Measurements from ENCODE around the gene SSPN. TPM values are rescaled to one million over a fixed set of nuclear protein-coding genes. Genes with fewer than 3 reads are reported as not detected.

SSPN gene
- total RNA-seq, 2 donors from 2014 or later = 1.3 to 3.7 TPM

GRCh38 chr12:26214121-26214520, 18.7 kb downstream of the SSPN start:
- H3K27ac ChIP-seq (ENCODE audit: low read depth, low read length) = no peak overlapping the region
- H3K27ac Mint-ChIP-seq = no peak overlapping the region

GRCh38 chr12:26219736-26220135, 24.4 kb downstream of the SSPN start:
- no peak for TF ChIP-seq CTCF (conservative IDR thresholded peaks at IDR 0.05)
- no peak overlapping the region for H3K9ac ChIP-seq (ENCODE audit: extremely low read depth, low read length, poor library complexity, severe bottlenecking)
- WGBS, 2 experiments (ENCODE audit: insufficient coverage in 1 of 2, insufficient read length in 1 of 2) = 82 to 89% methylated on average over 4 to 6 of the region's 6 CpGs
- Mint-ChIP-seq H3K27me3 (ENCODE audit: insufficient read depth) (peaks cover 13% of the 10 kb centered on the region), H3K4me3 (no peak overlapping the region), H3K9me3 (no peaks in the 10 kb centered on the region), H3K4me1 (peaks cover 4% of the 10 kb centered on the region), H3K27ac (no peak overlapping the region), H3K36me3 (ENCODE audit: low read depth) (no peaks in the 10 kb centered on the region)
- DNase-seq = no peak
- peaks cover 14% of the 10 kb centered on the region for H3K27me3 ChIP-seq (ENCODE audit: control insufficient read depth, insufficient read depth, low read length, poor library complexity, severe bottlenecking)
- no peak overlapping the region for H3K27ac ChIP-seq (ENCODE audit: low read depth, low read length)
- H3K9me3 ChIP-seq (ENCODE audit: control insufficient read depth, low read length) = no peaks in the 10 kb centered on the region
- no peaks in the 10 kb centered on the region for H3K36me3 ChIP-seq (ENCODE audit: control insufficient read depth, insufficient read depth, low read length)
- no peak overlapping the region for H3K4me3 ChIP-seq (ENCODE audit: low read length)
- no peaks in the 10 kb centered on the region for H3K4me1 ChIP-seq (ENCODE audit: control insufficient read depth, insufficient read depth, low read length)

More at GRCh38 chr12:26214121-26214520, 18.7 kb downstream of the SSPN start:
- H3K9me3 ChIP-seq (ENCODE audit: control insufficient read depth, low read length) = no peaks in the 10 kb centered on the region
- H3K27me3 ChIP-seq (ENCODE audit: control insufficient read depth, insufficient read depth, low read length, poor library complexity, severe bottlenecking) = peaks cover 13% of the 10 kb centered on the region
- 90 to 94% methylated on average over 1 of the region's 2 CpGs for WGBS, 2 experiments (ENCODE audit: insufficient coverage in 1 of 2, insufficient read length in 1 of 2)
- Mint-ChIP-seq H3K4me1 (no peaks in the 10 kb centered on the region), H3K9me3 (no peaks in the 10 kb centered on the region), H3K27me3 (ENCODE audit: insufficient read depth) (peaks cover 5% of the 10 kb centered on the region), H3K36me3 (ENCODE audit: low read depth) (no peaks in the 10 kb centered on the region), H3K4me3 (no peak overlapping the region)
- no peak for DNase-seq
- H3K4me1 ChIP-seq (ENCODE audit: control insufficient read depth, insufficient read depth, low read length) = no peaks in the 10 kb centered on the region
- no peak for TF ChIP-seq CTCF (conservative IDR thresholded peaks at IDR 0.05)
- H3K4me3 ChIP-seq (ENCODE audit: low read length) = no peak overlapping the region
- H3K36me3 ChIP-seq (ENCODE audit: control insufficient read depth, insufficient read depth, low read length) = no peaks in the 10 kb centered on the region
- H3K9ac ChIP-seq (ENCODE audit: extremely low read depth, low read length, poor library complexity, severe bottlenecking) = no peak overlapping the region

GRCh38 chr12:26224657-26225056, 29.3 kb downstream of the SSPN start:
- Mint-ChIP-seq H3K27me3 (ENCODE audit: insufficient read depth) (peaks cover 56% of the 10 kb centered on the region), H3K4me3 (no peak overlapping the region), H3K36me3 (ENCODE audit: low read depth) (no peaks in the 10 kb centered on the region), H3K4me1 (peaks cover 8% of the 10 kb centered on the region), H3K9me3 (no peaks in the 10 kb centered on the region), H3K27ac (no peak overlapping the region)
- H3K4me3 ChIP-seq (ENCODE audit: low read length) = no peak overlapping the region
- H3K27me3 ChIP-seq (ENCODE audit: control insufficient read depth, insufficient read depth, low read length, poor library complexity, severe bottlenecking) = peaks cover 53% of the 10 kb centered on the region
- no peaks in the 10 kb centered on the region for H3K4me1 ChIP-seq (ENCODE audit: control insufficient read depth, insufficient read depth, low read length)
- no peaks in the 10 kb centered on the region for H3K9me3 ChIP-seq (ENCODE audit: control insufficient read depth, low read length)
- WGBS, 2 experiments (ENCODE audit: insufficient coverage in 1 of 2, insufficient read length in 1 of 2) = 95 to 100% methylated on average over 4 to 5 of the region's 5 CpGs
- no peak for DNase-seq
- TF ChIP-seq CTCF (conservative IDR thresholded peaks at IDR 0.05) = no peak
- H3K36me3 ChIP-seq (ENCODE audit: control insufficient read depth, insufficient read depth, low read length) = no peaks in the 10 kb centered on the region
- no peak overlapping the region for H3K27ac ChIP-seq (ENCODE audit: low read depth, low read length)
- H3K9ac ChIP-seq (ENCODE audit: extremely low read depth, low read length, poor library complexity, severe bottlenecking) = no peak overlapping the region
